ENCODE results near the gene EHBP1L1. TPM values are rescaled to one million over a fixed set of nuclear protein-coding genes. Genes with fewer than 3 reads are reported as not detected.

EHBP1L1 gene
- total and polyA plus RNA-seq, 2 of the 8 experiments (the other 6 are each of a cell fraction or from before 2014, with no cell fraction given), result 4.3 to 6.6 TPM

DNA sequence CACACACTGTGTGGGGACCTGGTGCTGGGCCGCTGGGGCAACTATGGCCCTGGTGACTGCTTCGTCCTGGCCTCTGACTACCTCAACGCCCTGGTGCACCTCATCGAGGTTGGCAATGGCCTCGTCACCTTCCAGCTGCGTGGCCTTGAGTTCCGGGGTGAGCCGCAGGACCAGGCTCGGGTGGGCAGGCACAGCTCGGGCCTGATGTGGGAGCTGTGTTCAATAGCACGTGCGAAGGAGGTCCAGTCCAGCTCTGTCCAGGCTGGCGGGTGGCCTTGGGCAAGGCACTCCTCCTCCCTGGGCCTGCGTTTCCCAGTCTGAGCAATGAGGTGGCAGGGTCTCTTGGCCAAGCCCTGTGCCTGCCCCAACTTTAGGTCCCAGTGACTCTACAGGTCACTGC is 53.7 kb downstream of the EHBP1L1 start:
- H3K23ac ChIP-seq (ENCODE audit: insufficient read length), result no peak overlapping the region
- no peak overlapping the region for H3K18ac ChIP-seq (ENCODE audit: extremely low read depth, low read length)
- CTCF ChIA-PET (ENCODE audit: partially characterized antibody), result interaction anchor here (0.6 to 1.3 kb wide), 4 partner anchors 8 to 260 kb away, joined by 3 to 4 read pairs (median 3); no protein-coding TSS in a partner anchor
- H2BK15ac ChIP-seq (ENCODE audit: low read length), result no peak overlapping the region
- no peak for FAIRE-seq
- no peak overlapping the region for H3K4ac ChIP-seq (replicated peaks; ENCODE audit: insufficient read length, low read depth, low read length)
- no peak overlapping the region for H2BK5ac ChIP-seq (ENCODE audit: low read depth, low read length)
- H2BK12ac ChIP-seq (ENCODE audit: low read depth, low read length), result no peak overlapping the region
- H3K4me1 ChIP-seq (replicated peaks in 1 of 4; ENCODE audit: control insufficient read depth in 3 of 4, insufficient read depth in 4 of 4, low read length in 3 of 4), result no peaks in the 10 kb centered on the region
- no peaks in the 10 kb centered on the region for H3K27me3 ChIP-seq (replicated peaks in 1 of 4; ENCODE audit: control insufficient read depth in 3 of 4, extremely low read depth in 1 of 4, insufficient read depth in 3 of 4, low read length in 3 of 4)
- H3K4me2 ChIP-seq (ENCODE audit: insufficient read depth in 1 of 2, low read depth in 2 of 2, low read length in 2 of 2), result no peak overlapping the region
- H3K9me3 ChIP-seq (ENCODE audit: insufficient read depth in 2 of 2, low read depth in 1 of 2, low read length in 1 of 2), result no peaks in the 10 kb centered on the region
- H2AFZ ChIP-seq (ENCODE audit: low read length), result no peak overlapping the region
- H3K56ac ChIP-seq (replicated peaks; ENCODE audit: insufficient read length, low read depth, low read length), result no peak overlapping the region
- no peak overlapping the region for H4K91ac ChIP-seq (replicated peaks; ENCODE audit: insufficient read length, low read length)
- no peaks in the 10 kb centered on the region for H3K23me2 ChIP-seq (ENCODE audit: low read depth, low read length)
- peaks cover 0 to 30% of the 10 kb centered on the region in 2 experiments for H4K20me1 ChIP-seq (replicated peaks in 1 of 2; ENCODE audit: control insufficient read depth in 1 of 2, insufficient read depth in 2 of 2, low read length in 2 of 2)
- POLR2A ChIA-PET (ENCODE audit: partially characterized antibody), result interaction anchor here (2.0 to 2.8 kb wide), 3 partner anchors 9 to 28 kb away, joined by 5 to 14 read pairs (median 7); partner anchors contain the start of gene SIPA1
- no peak overlapping the region for H3K9ac ChIP-seq (replicated peaks in 1 of 4; ENCODE audit: extremely low read depth in 1 of 4, low read depth in 3 of 4, low read length in 3 of 4)
- no peak for DNase-seq (ENCODE audit: low read depth in 1 of 2, low spot score in 2 of 2)
- WGBS, 2 experiments (ENCODE audit: extremely low coverage in 1 of 2, insufficient coverage in 1 of 2, insufficient read length in 1 of 2, insufficient replicate concordance in 2 of 2, low coverage in 1 of 2, low lambda C conversion rate in 2 of 2, missing lambda C conversion rate in 1 of 2), result 96% methylated on average over 12 of the region's 14 CpGs; no CpG with 5 or more reads in 1 of the 2 experiments
- H2BK20ac ChIP-seq (ENCODE audit: low read length), result no peak overlapping the region
- no peak overlapping the region for H2BK120ac ChIP-seq (replicated peaks; ENCODE audit: low read depth, low read length)
- no peak overlapping the region for H4K5ac ChIP-seq (ENCODE audit: insufficient read length, low read depth, low read length)
- H3K14ac ChIP-seq (ENCODE audit: insufficient read length), result no peak overlapping the region
- no peak overlapping the region for H2AK5ac ChIP-seq (ENCODE audit: low read depth, low read length)
- H3K4me3 ChIP-seq (ENCODE audit: extremely low read depth in 1 of 4, insufficient read depth in 2 of 4, low read depth in 3 of 4, low read length in 4 of 4), result no peak overlapping the region
- no peaks in the 10 kb centered on the region for H3K79me2 ChIP-seq (ENCODE audit: control insufficient read depth in 1 of 2, insufficient read depth in 2 of 2, low read length in 2 of 2)
- H3K36me3 ChIP-seq (ENCODE audit: control insufficient read depth in 2 of 4, insufficient read depth in 4 of 4, low read length in 3 of 4), result peaks cover 23 to 50% (median 42%) of the 10 kb centered on the region in 4 experiments; a peak in 7 of 8 replicates
- peaks cover 2% of the 10 kb centered on the region; the same call in 1 of the 2 replicates for H3K79me1 ChIP-seq (ENCODE audit: low read depth, low read length)
- H3K27ac ChIP-seq (ENCODE audit: low read depth, low read length), result no peak overlapping the region
- H4K8ac ChIP-seq (ENCODE audit: extremely low read depth, insufficient read depth, low read length), result no peak overlapping the region
- no peak for TF ChIP-seq TBP (IDR thresholded peaks at IDR 0.05; ENCODE audit: low read depth, low read length)
- TF ChIP-seq, protein P1, sequence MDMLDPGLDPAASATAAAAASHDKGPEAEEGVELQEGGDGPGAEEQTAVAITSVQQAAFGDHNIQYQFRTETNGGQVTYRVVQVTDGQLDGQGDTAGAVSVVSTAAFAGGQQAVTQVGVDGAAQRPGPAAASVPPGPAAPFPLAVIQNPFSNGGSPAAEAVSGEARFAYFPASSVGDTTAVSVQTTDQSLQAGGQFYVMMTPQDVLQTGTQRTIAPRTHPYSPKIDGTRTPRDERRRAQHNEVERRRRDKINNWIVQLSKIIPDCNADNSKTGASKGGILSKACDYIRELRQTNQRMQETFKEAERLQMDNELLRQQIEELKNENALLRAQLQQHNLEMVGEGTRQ (IDR thresholded peaks at IDR 0.05; ENCODE audit: low read length), result no peak
- TF ChIP-seq SRF (IDR thresholded peaks at IDR 0.05; ENCODE audit: low read depth, low read length), result no peak
- TF ChIP-seq PHF8 (conservative IDR thresholded peaks at IDR 0.05; ENCODE audit: low read depth, low read length), result no peak
- TF ChIP-seq JUND (IDR thresholded peaks at IDR 0.05; ENCODE audit: low read length), result no peak
- TF ChIP-seq RAD21 (IDR thresholded peaks at IDR 0.05 in 1 of 2, conservative IDR thresholded peaks at IDR 0.05 in 1 of 2; ENCODE audit: low read depth in 2 of 2, low read length in 2 of 2), result no peak
- no peak for TF ChIP-seq ATF2 (IDR thresholded peaks at IDR 0.05; ENCODE audit: low read length)
- no peak for TF ChIP-seq EP300 (IDR thresholded peaks at IDR 0.05; ENCODE audit: borderline replicate concordance in 1 of 2, low read depth in 2 of 2, low read length in 2 of 2)
- TF ChIP-seq SP4 (IDR thresholded peaks at IDR 0.05; ENCODE audit: low read length), result no peak
- TF ChIP-seq HDAC2 (IDR thresholded peaks at IDR 0.05; ENCODE audit: borderline replicate concordance in 1 of 2, low read depth in 2 of 2, low read length in 2 of 2), result no peak
